ENCODE results near the gene SOCS3. TPM values are rescaled to one million over a fixed set of nuclear protein-coding genes. Genes with fewer than 3 reads are reported as not detected.

SOCS3 gene
- total RNA-seq, 1 experiment from 2014 or later: 53.1 TPM

DNA sequence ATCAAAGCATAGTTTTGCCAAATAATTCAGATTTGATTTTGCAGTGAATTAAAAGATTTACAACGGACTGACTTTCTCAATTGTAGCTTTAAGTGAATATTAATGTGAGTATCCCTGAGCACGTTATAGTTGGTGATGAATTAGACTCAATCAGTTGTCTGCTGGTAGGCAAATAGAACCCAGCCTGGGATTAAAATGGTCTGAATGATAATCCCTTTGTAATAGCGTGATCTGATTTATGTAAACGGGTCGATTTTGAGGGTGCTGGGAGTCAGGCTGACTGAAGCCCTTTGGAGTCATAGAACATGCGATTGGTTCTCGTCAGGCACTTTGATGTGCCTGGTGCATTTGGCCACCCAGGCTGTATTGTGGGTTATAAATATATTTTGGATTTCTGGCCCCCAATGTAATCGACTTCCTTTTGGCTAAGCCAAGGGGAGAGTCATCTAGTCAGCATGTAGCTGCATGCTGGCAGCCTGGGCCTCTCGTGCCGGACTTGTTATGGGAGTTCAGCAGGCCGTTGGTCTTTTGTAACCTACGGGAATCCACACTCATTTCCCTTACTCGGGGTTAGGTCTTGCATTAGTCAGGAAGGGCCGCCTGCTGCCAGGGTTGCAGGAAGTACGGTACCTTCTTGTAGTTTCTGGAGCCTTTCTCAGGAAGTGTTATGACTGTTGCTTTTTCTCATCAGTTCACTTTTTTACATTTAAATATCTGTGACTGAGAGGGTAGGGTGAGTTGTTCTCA, 24.0 kb upstream of the SOCS3 start:
- no peak for DNase-seq (ENCODE audit: low read depth, low spot score)
- intact Hi-C loops (cut with micrococcal nuclease; ENCODE audit: unreplicated experiment): no loop called here
- no peak for TF ChIP-seq POLR2AphosphoS5 (IDR thresholded peaks at IDR 0.05; ENCODE audit: low read depth, low read length)
- no peak for TF ChIP-seq SIN3A (IDR thresholded peaks at IDR 0.05; ENCODE audit: borderline replicate concordance, insufficient read depth, low read depth, low read length)
- TF ChIP-seq TCF7L2 (IDR thresholded peaks at IDR 0.05; ENCODE audit: low read depth, low read length): no peak
- TF ChIP-seq CTCF (IDR thresholded peaks at IDR 0.05): no peak
- POLR2A ChIA-PET: interaction anchor here (0.6 to 0.7 kb wide), 2 partner anchors 22 to 67 kb away, joined by 3 to 5 read pairs; no protein-coding TSS in a partner anchor
- CTCF ChIA-PET: interaction anchor here (1.0 kb wide), 1 partner anchor 25 kb away, joined by 3 read pairs; no protein-coding TSS in a partner anchor
- in situ Hi-C loops (cut with HindIII; ENCODE audit: low pct_unique_long_range_greater_than_20kb, low sequenced_read_pairs): no loop called here
- Histone ChIP-seq H3K4me1 (ENCODE audit: control insufficient read depth, insufficient read depth, low read length) (peaks cover 43% of the 10 kb centered on the region), H3K27me3 (ENCODE audit: control insufficient read depth, insufficient read depth, low read length) (no peaks in the 10 kb centered on the region), H3K4me3 (ENCODE audit: low read depth in 2 of 2, low read length in 2 of 2) (0 out of 4 replicates have a peak overlapping the region, but pooled peaks of 1 of the 2 experiments have one; percentile 0), H3K36me3 (ENCODE audit: control insufficient read depth, insufficient read depth, low read length) (peaks cover 1% of the 10 kb centered on the region; the same call in 1 of the 2 replicates), H3K9me3 (ENCODE audit: control insufficient read depth, insufficient read depth, low read depth, low read length) (no peaks in the 10 kb centered on the region), H3K27ac (ENCODE audit: low read length) (peak overlapping the region; percentile 60)
- BruUV-seq (replicated peaks): no TSS peak
- peak; percentile 62 for ATAC-seq

DNA sequence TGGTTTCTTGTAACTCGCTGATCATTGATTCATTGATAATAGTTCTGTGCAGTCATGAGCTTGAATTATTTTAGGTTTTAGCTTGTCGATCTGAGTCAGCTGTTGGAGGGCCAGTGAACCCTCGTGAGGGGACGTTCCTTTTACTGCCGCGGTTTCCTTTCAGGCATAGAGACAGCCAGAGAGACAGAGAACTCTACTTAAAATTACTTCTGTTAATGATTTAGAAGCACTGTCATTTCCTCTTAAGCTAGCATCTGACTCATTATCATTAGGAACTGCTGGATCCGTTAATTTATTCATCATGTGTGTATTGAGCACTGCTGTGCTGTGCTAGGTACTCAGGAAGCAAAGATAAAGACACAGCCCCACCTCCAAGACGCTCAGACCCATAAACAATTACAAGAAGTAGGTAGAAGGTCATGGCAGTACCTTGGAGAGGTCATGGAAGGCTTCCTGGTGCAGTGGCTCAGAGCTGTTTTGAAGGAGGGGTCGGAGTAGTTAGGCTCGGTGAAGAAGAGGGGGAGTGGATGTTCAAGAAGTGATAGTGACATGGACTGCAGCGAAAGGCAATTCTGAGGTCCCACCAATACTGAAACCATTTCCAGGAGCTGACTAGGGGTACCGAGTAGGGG, 21.8 kb upstream of the SOCS3 start:
- H3K4me1 ChIP-seq (ENCODE audit: control insufficient read depth, insufficient read depth, low read length): peaks cover 49% of the 10 kb centered on the region
- no peaks in the 10 kb centered on the region for H3K27me3 ChIP-seq (ENCODE audit: control insufficient read depth, insufficient read depth, low read length)
- BruUV-seq (replicated peaks): no TSS peak
- in situ Hi-C loops (cut with HindIII; ENCODE audit: low pct_unique_long_range_greater_than_20kb, low sequenced_read_pairs): no loop called here
- ChIA-PET CTCF (interaction anchor here (0.5 to 1.4 kb wide), 2 partner anchors 21 to 95 kb away, joined by 3 to 7 read pairs; no protein-coding TSS in a partner anchor), POLR2A (interaction anchor here (0.6 to 0.7 kb wide), 3 partner anchors 10 to 94 kb away, joined by 6 to 9 read pairs (median 8); no protein-coding TSS in a partner anchor)
- DNase-seq (ENCODE audit: low read depth, low spot score) (no peak), ATAC-seq (no peak)
- peaks cover 3% of the 10 kb centered on the region; the same call in 1 of the 2 replicates for H3K36me3 ChIP-seq (ENCODE audit: control insufficient read depth, insufficient read depth, low read length)
- TF ChIP-seq REST (IDR thresholded peaks at IDR 0.05; ENCODE audit: insufficient read depth in 1 of 2, low read depth in 2 of 2, low read length in 1 of 2) (peak; percentile 63 to 76; a peak in 3 of 4 replicates), SIN3A (IDR thresholded peaks at IDR 0.05; ENCODE audit: borderline replicate concordance, insufficient read depth, low read depth, low read length) (no peak)
- no peaks in the 10 kb centered on the region for H3K9me3 ChIP-seq (ENCODE audit: control insufficient read depth, insufficient read depth, low read depth, low read length)
- peak overlapping the region; percentile 55 for H3K27ac ChIP-seq (ENCODE audit: low read length)
- intact Hi-C loops (cut with micrococcal nuclease; ENCODE audit: unreplicated experiment): no loop called here
- H3K4me3 ChIP-seq (ENCODE audit: low read depth in 2 of 2, low read length in 2 of 2): peak overlapping the region in 1 of 2 experiments; percentile 18; a peak in 2 of 4 replicates
